ENCODE data around the gene NUP43.

- TF ChIP-seq HOXA5 (CRISPR knock-in tag; IDR thresholded peaks at IDR 0.05) (no peak), GRHL1 (CRISPR knock-in tag; conservative IDR thresholded peaks at IDR 0.05) (no peak), POLR2AphosphoS5 (IDR thresholded peaks at IDR 0.05; ENCODE audit: low read depth, low read length) (no peak), REST (IDR thresholded peaks at IDR 0.05; ENCODE audit: borderline replicate concordance in 1 of 2, low read depth in 1 of 2, low read length in 2 of 2) (no peak), CTCF (CRISPR knock-in tag; IDR thresholded peaks at IDR 0.05) (no peak), NFYC (CRISPR knock-in tag; IDR thresholded peaks at IDR 0.05) (no peak), ZBTB21 (CRISPR knock-in tag; IDR thresholded peaks at IDR 0.05) (no peak), ZNF616 (CRISPR knock-in tag; IDR thresholded peaks at IDR 0.05; ENCODE audit: low read depth) (no peak), POLR2A (IDR thresholded peaks at IDR 0.05; ENCODE audit: insufficient read depth in 1 of 2, low read depth in 2 of 2, low read length in 2 of 2) (no peak), RXRA (CRISPR knock-in tag; IDR thresholded peaks at IDR 0.05) (no peak), ZNF639 (CRISPR knock-in tag; conservative IDR thresholded peaks at IDR 0.05) (no peak), SP1 (IDR thresholded peaks at IDR 0.05) (no peak), SP1 (CRISPR knock-in tag; IDR thresholded peaks at IDR 0.05) (no peak), ZNF549 (CRISPR knock-in tag; IDR thresholded peaks at IDR 0.05) (no peak), ZNF552 (CRISPR knock-in tag; IDR thresholded peaks at IDR 0.05; ENCODE audit: borderline replicate concordance) (no peak)
These were observed 31.9 kb downstream of the NUP43 start for GRCh38 chr6:149714442-149714841.

Measured in HepG2 (cell line).